8988T (cell line): ENCODE data around the gene PDE7B.
"Not testable (repeated sequence)": the region's sequence is repeated elsewhere in the genome, so short reads cannot be mapped to it uniquely, and the experiment has no call there.

Experiments used
- DNase-seq: peaks from one replicate; pipeline ENCODE4 v3.0.0; 2011

PDE7B gene

DNA sequence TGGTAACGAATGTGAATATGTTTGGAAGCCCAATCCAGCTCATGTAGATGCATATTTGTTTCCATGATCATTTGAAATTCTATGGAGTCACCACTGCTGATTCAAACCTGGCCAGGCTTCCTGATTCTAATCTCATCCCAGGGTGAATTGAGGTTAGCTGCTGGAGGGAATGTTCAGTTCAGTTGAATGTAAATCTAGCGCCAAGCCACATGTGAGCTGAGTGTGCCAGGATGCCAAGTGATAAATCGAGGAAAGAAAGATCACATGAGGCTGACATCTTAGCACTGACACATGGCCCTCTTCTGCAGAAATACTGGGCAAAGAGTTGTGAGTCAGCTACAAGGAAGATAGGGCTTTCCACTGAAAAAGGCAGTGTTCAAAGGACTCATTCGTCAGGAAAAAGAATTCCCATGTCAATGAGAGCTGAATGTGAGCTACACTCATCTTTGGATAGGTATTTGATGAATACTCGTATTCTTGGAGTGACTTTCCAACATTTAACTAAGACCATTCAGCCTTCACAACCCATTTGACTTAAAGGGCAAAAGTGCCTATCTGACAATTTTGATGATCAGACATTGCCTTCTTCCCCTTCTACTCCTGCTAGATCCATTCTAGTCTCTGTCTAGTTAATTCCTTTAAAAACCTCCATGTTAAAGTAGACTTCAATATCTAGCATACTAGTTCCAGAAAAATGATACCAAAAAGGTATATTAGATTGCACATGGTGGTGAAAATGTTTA, 226.5 kb downstream of the PDE7B start:
- no peak for DNase-seq

DNA sequence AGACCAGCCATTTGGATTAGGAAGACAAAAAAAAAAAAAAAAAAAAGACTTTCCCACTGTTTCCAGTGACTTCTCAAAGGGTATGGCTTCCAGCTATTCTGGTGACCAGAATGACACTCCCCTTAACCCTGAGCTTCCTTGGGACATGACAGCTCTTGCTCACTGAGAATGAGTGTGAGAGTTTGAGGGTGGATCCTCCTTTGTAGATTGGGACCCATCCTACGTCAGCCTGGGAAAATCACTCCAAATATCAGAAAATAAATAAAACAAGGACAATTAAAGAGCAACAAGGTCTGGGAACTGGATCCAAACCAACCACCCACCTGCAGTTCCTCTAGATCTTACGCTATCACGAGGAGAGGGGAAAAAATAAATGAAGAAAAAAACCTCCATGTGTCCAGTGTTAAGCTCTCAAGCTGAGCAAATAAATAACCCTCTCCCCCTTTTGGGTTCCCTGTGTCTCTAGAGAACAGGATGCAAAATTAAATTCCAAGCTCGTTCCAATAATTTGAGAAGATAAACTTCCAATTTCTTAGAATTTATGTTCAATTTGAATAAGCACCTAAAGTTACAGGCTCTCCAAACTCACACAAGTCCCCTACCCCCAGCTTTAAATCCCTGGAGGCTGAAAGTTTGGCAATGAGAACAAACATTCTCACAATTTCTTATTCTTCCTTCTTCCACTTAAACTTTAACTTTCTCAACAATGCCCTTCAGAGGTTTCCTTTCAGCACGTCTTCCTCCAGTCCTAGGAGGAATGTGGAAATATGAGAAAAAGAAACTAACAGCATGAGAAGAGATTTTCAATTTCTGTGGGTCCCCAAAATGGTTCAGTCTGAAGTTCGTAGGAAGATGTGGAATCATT, 228.4 kb downstream of the PDE7B start:
- no peak for DNase-seq

DNA sequence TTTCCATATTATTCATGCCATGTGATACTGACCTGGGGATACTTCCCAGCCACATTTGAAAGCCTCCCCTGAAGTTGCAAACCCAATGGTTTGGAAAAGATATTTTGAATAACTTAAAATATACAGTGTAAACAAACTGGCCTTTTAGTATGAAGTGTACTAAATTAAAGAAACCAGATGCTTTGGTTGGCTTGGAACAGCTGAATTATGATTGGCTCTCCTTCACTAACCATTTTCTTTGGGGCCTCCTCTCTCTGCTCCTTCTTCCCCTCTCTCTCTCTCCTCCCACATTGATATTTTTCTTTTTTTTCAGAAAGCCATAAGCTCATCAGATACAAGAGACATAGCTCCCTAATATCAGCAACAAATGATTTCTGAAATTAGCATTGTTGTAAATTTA, 232.0 kb downstream of the PDE7B start:
- no peak for DNase-seq

DNA sequence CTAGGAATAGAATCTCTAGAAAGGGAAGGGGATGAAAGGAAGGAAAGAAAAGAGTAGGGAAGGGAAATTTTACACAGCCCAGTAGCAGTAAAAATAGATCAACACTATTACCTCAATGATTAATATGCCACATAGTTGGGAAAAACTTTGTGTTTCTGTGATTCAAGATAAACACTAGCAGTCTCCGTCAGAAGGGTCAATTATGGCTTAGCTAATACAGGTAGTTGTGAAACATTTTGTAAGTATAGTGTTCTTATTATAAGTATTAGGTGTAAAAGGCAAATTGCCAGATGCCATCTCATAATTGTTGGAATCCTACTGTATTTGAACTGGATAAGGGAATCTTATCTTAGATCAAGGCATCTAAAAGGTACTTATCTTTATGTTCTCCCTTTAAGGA, 232.9 kb downstream of the PDE7B start:
- DNase-seq, result no peak

DNA sequence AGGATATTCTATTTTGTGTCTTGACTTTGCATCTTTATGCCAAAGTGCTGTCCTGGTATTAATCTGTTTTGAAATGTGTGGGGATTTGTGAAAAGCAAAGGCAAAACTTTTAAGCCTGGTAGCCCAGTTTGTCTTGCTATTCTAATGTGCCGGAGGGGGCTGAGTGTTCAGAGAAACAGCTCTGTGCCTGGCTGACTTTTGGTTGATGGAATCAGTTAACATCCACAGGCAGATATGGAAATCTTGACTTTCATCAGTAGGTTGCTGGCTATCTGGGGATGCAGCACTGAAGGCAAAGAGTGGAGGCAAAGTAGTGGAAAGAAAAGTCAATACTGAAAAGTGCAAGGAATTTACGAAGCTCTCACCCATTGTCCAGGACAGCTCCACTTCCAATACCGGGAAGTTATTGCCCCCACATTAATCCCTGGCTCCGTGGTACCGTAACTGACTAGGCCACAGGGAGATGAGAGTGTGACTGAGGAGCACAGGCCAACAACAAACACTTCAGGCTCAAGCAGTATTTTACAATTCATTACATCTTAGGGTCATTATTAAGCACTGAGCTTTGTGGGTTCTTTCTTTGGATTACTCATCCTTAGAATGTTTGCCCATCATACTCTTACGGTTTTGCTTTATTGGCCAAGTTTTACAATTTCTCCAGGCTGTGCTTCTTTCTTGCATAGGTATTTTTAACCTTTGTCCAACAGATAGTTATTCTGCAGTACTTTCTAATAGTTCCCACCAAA, 234.0 kb downstream of the PDE7B start:
- no peak for DNase-seq

DNA sequence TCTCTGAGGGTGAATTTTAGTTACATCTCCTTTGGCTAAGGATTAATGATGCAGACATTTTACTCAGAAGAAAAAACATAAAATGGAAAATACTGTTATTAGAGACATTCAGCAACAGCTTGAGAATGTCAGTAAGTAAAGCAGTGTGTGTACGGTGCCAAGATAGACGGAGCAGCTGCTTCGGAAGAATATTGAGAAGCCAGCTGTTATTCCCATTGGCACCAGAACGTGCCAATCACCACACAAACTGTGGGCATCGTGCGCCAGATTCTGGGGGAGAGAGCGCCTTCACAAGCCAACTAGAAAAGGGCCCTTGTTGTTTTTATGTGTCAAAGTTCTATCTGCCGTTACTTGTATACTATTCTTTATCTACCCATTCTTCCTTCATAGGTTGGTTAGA, 235.2 kb downstream of the PDE7B start:
- no peak for DNase-seq

DNA sequence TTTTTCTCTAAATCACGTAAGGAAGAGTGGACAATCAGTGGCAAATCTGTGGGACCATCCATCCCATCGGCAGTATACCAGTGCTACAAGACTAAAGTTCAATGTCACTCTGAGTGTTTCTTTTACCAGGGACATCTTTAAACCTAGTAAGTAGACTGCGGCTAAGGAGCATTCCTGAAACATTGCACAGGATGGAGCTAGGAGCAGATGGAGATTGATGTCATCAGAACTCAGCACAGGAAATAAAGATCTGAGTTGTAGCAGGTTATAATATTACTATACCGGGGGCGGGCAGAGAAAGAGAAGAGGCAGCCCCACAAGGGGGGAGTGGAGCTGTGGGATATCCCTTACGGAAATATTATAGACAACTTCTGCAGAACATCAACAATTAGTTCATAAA, 236.5 kb downstream of the PDE7B start:
- no peak for DNase-seq

DNA sequence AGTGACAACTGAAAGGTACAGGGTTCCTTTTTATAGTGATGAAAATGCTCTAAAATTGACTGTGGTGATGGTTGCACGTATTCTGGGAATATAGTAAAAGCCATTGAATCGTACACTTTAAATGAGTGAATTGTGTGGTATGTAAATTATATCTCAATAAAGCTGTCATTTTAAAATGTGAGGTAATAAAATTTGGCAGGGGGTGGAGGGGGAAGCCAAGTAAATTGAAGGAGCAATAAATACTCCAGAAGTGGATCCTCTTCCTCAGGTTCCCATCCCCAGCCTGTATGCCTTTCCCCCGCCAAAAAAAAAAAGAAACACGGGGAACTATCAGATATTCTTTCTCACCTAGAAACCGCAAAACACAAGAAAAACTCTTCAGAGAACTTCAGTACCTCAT, 237.2 kb downstream of the PDE7B start:
- no peak for DNase-seq

DNA sequence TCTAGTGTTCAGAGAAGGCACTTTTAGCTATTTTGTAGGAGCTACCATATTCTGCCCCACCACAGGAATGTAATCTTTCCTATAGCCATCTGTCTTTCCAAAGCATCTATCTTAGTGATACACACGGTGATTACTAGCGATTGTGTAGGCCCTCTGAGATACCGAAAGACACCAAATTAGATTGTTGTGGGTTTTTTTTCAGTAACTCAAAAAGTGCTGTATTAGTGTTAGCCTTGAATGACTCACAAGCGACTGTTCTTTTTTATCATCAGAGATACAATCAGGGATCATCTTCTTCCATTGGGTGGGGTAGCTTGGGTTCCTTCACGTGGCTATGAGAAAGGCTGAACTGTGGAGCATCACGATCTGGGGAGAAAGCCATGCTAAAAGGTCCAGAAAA, 238.4 kb downstream of the PDE7B start:
- DNase-seq, result no peak

DNA sequence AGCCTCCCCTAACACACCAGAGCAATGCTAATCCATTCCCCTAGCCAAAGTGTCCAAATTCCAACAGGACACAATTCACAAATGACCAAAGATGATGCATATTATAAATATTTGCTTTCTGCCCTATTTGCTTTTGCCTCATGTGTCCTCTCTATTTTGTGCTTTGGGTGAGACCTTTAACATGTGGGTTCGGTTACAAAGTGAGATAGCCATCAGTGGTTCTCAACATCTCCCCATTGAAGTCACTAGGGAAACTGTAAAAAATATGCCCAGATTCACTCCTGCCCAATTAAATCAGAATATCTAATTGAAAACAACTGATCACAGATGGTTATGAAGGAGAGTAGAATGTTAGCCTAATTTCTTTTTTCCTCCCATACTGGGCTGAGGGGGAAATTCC, 239.4 kb downstream of the PDE7B start:
- DNase-seq, result no peak

DNA sequence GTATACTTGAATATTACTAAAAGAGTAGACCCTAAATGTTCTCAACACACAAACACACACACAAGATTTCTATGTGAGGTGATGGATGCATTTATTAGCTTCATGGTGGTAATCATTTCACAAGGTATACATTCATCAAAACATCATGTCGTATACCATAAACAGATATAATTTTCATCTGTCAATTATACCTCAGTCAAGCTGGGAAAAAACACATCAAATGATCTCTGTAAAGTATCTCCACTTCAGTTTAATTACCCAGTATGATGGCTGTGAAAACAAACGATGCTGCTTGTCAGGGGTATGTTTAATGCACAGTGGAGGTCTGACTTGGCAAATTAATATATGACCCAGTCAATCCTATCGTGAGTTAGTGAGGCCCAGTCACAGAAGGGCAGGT, 241.4 kb downstream of the PDE7B start:
- DNase-seq, result no peak

DNA sequence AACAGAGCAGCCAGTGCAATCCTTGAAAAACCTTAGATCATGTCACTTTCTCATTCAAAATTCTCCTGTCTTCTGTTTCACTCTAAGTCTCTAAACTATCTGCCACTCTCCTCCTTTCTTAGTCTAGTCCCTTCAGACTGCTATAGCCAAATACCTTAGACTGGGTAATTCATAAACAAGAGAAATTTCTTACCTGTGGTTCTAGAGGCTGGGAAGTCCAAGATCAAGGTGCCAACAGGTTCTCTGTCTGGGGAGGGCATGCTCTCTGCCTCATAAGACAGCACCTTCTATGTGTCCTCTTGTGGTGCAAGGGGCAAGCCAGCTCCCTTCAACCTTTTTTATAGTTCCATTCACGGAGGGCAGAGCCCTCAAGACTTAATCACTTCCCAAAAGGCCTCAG, 242.3 kb downstream of the PDE7B start:
- no peak for DNase-seq

DNA sequence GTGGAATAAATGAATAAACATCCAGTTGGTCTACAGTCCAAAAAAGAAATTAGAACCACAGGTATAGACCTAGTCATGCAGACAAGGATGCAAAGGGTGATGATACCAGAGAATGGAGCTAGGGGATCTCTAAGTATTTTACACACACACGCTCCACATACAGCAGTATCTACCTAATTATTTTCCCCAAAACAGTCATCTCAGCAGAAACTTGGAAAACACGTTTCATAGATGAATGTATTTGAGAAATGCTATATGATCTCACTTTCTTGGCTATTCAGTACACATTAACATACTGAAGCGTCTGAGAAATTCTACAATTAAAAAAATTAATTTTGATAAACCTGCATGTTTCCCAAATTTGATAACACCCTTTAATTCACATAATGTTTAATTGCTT, 243.3 kb downstream of the PDE7B start:
- DNase-seq, result no peak

DNA sequence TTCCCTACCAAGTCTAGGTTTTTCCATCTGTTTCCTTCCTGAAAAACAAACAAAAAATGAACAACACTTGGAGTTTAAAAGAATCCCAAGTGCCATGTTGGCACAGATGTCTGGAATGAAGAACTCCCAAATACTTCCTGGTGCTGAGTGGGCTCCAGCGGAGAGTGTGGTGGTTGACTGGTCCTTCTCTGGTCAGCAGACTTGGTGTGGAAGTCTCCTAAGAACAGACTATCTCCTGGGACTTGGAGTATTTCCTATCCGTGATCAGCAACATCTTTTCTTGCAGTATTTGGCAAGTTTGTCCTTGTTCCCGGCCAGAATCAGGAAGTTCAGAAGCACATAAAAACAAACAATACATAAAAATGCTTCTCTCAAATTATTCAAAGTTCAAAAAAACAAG, 244.5 kb downstream of the PDE7B start:
- DNase-seq, result no peak

DNA sequence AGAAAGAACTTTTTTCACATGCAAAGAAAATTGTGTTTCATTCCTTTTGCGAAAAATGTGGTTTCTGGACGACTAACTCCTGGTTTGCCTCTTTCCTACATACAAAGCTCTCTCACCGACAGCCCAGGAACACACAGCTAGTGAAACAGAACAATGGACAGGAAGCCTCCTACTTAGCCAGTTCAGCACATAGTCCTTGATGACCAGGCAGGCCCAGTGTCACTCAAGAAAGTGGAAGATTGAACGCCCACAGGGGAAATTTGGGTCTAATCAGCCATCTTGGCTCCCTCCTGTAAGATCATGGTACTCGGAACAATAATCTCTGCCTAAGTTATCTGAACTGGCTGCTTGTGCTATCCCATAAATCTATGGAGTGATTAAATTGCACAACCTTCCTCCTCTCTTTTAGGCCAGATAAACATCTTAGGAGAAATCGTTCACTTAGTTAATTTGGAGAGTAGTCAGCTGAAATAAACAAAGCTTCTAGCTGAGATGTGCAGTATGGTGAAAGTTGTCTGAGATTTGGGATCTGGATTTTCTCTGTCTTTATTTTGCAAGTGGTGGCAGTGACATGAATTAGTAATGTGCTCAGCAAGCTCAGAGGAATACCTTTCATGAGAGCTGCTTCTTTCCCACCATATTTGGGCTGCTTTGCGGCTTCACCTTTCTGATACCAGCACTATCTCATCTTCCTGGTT, 251.6 kb downstream of the PDE7B start:
- no peak for DNase-seq

DNA sequence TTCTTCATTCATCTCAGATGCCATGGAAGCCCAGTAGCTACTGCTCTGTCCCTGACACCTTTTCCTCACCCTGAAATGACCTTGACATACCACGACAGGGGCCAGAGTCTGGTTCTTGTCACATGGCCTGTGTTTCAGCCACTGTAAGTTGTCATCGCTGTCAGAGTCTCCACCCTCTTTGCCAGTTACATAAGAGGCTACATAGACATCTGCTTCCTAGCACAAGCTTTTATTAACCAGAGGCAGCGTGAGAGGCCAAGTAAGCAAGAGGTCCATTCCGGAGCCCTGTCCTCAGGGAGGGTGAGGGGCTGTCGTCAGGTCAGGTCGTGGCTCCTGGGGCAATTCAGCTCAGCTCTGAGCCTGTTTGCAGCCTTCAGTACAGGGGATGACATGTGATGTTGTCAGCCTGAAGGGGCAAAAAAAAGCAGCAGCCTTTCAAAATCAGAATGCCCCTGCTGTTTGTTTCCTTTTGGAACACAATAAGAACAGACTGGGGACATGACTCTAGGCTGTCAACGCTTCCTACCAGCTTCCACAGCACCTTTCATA, 252.3 kb downstream of the PDE7B start:
- no peak for DNase-seq

DNA sequence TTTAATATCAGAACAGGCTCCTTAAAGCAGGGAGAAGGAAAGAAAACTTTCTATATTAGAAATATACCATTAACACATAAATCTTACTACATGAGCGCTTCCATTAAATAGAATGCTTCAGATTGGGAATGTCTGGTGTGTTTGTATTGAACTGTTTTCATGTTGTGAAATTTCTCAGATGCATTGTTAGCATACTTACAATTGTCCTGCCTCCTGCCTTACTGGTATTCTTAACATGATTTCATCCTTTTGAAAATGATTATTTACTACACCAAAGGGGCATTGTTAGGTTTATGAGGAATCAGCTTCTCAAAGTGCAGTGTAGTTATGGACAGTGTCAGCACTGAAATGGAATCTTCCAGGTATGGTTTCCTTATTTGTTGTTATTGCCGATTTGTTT, 253.1 kb downstream of the PDE7B start:
- no peak for DNase-seq

DNA sequence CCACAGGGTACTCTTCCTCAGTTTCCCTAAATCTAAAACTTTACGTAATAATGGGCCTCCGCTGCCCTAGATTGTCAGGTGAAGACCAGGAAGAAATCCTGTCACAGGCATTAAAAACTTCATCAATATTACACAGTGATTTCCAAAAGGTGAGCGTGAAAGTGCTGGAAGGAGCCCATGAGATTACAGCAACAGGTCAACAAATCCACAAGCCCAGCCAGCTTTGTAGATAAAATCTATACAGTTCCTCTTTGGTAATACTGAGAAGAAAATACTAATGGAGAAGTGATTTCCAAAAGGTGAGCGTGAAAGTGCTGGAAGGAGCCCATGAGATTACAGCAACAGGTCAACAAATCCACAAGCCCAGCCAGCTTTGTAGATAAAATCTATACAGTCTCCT, 254.3 kb downstream of the PDE7B start:
- not testable (repeated sequence) for DNase-seq

DNA sequence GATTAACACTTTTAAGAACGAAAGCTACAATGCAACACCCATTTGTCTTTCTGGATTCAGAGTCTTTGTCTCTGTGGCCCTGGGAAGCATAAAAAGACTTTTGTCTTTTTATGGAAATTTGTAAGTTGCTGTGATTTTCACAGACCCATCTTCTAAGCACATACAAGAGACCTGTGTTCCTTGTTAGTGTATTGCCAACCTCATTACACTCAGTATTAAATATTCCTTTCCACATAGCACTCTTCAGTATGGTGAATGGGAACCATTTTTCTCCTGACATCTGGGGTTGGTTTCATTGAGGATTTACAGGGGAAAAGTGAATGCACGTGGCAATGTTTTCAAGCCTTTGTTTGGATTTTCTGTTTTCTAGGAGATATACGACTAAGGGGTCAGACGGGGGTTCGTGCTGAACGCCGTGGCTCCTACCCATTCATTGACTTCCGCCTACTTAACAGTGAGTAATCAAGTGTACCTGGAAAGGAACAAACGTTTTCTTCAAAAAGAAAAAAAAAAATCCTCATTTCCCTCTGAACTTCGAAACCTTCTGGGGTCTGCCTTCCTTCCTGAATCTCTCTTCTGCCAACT, 257.0 kb downstream of the PDE7B start:
- DNase-seq, result no peak

DNA sequence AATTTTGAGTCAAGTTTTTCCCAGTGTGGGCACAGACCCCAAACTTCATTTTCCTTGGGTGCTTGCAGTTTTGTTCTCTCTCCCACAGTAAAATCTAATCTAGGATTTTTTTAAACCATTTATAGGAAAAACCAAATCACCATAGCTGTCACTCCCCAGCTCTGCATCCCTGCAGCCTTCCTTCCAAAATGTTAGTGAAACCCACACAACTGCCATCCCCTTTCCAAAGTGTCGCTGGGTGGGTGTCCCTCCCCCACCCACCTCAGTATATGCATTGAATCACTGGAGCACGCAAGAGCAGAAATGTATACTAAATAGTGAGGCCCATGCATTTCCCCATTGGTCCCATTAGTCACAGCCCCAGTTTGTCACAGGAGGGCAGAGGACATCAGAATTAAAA, 260.3 kb downstream of the PDE7B start:
- no peak for DNase-seq

DNA sequence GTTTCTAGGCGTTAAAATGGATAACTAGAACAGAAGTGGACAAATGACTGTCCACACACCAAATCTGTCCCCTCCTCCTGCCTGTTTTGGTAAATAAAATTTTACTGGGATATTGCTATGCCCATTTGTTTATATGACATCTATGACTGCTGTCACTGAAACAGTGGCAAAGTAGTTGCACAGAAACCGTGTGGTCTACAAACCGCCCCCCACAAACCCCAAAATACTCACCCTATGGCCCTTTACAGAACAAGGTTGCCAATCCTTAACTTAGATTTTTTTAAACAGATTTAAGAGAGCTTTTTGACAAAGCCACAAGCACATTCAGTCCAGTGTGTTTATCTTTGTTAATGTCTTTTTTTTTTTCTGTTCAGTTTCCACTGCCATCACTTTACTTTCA, 260.8 kb downstream of the PDE7B start:
- no peak for DNase-seq

DNA sequence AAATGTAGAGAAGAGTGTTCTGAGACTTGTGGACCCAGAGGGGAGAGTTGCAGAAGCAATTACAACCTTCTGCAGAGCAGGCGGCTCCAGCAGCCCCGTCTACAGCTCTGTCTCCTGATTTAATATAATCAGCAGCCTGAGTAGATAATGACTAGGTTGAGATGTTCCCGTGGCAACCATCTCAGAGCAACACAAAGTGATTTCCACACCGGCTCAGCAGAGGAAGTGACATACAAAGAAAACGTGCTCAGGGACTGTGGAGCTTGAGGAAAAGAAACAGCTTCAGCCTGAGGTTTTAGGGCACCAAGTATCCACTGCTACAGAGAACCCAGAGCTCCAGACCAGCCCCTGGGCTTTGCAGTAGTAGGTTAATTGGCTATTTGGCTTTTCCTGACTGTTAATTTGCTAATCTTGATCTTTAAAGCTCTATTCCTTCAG, 262.3 kb downstream of the PDE7B start:
- no peak for DNase-seq
